Measurements from ENCODE around the gene HAND2.

Gene HAND2

DNA sequence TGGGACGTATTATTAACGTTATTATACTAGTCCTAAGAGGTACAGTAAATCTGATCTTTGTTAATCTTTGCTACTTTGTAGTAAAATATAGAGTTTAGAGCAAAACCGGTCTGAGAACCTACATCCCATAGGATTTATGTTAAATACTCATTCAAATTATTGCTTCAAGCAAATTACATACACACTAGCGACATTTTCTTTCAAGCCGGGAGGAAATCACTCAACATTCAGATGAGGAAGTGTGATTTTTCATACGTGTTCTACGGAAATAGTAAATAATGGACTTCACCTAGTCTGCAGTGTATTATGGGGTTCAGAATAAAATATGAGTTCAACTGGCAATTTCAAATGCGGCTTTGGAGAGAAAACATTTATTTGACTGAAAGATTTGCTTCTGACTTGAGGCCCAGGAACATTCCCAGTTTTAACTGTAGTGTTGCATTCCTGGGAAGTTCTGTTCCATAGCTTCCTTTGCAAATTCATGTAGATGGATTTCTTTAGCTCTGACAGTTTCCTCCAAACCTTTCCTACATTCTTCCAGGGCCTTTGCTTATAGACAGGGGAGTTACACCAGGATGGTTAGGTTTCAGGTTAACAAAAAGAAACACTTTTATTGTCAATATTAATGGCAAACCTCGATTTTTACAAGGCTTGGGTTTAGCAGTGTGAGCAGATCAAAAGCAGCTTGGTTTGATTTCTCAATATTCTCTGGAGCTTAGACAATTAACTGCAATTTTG lies 5.3 kb upstream of the HAND2 start:
- DNase-seq: no peak

- no peak for DNase-seq
Measured at GRCh38 chr4:173534434-173534833, 4.4 kb upstream of the HAND2 start.

- no peak for DNase-seq
Measured at GRCh38 chr4:173532725-173533511, 2.9 kb upstream of the HAND2 start.

GRCh38 chr4:173531086-173531965 lies 1.3 kb upstream of the HAND2 start:
- no peak for DNase-seq

DNA sequence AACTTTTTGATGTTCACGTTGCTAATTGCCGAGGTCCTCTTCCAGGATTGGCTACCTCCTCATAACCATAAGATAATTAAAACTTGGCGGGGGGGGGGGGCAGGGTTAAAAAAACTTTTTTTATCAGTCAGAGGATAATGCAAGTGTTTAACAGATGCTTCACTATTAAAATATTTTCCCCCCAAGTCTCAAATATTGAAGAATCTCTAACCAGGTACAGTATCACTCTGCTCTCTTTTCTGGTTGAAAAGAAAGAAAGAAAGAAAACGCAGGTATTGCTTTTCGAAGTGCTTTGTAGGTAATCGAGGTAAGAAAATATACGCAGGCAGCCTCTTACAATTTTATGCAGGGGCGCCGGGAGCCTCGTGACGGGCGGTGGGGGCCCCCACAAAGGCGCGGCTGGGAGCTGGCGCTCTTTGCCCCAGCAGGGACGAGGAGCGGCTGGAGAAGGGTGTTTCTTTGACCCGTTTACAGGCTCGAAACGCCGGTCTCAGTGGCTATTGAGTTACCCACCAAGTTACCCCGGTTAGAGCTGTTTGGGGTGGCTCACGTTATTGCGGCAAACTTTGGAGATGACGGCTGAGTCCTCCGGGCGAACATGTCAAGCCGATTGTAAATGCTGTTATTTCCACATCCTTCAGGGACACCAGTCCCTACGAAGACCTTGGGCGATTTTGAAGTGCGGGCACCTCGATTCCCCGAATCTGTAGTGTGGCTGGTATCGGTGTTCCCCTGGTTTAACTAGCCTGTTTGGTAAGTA lies 477 bp upstream of the HAND2 start:
- DNase-seq: no peak

DNA sequence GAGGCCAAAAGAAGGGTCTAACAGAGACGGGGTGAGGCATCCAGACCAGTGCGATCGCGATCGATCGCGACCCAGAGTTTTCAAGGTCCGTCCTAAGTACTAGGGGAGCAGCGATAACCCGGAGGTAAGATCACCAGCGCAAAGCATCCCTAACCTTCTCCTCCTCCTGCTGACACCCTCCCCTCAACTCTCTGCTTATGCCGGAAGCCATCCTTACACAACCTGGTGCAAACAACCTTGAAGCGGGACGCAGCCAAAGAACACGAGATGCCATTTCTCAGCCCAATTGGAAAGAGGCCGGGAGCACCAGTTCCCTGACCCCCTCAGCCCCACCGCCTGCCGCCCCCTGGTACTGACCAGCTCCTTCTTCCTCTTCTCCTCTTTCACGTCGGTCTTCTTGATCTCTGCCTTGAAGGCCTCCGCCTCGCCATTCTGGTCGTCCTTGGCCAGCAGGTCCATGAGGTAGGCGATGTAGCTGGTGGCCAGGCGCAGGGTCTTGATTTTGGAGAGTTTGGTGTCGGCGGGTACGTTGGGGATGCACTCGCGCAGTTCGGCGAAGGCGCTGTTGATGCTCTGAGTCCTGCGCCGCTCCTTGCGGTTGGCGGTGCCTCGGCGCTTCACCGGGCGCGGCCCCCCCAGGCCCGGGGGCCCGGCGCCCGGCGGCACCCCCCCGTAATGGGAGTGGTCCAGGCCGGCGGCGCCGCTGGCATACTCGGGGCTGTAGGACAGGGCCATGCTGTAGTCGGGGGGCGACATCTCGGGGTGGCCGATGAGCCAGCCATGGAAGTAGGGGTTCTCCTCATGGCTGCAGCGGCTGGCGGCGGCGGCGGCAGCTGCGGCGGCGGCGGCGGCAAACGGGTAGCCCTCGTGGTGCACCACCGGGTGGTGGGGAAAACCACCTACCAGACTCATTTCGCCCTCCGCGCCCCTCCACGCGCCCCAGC lies 1.4 kb downstream of the HAND2 start:
- DNase-seq: no peak

DNA sequence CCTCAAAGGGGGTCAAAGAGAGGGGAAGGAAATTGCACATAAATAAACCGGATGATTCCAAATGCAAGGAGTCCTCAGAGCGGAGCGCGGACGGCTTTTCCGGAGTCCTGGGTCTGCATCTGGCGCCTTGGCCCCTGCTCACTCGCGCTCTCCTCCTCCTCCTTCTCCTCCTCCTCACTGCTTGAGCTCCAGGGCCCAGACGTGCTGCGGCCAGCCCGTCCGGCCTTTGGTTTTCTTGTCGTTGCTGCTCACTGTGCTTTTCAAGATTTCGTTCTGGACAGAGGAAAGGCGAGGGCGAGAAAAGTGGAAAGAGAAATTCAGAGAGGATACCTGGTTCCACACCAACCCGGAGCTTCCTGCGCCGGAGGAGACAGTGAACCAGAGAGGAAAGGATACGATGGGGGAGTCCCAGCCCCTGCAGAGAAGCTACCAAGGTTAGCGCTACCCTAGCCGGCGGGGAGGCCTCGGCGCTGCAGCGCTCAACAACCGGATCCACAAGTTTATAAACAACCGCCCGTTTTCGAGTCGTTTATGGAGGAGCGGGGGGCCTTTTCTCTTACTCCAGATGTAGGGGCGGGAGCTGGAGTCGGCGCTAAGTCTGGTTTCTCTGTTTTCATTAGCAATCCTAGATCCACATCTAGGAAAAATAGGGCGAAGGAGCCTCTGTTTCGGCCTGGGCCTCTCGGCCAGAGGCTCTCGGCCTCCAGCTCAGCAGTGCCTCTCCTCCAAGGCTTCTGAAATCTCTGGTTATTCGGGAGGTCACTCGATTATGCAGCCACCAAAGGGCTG lies 2.7 kb downstream of the HAND2 start:
- DNase-seq: no peak

DNA sequence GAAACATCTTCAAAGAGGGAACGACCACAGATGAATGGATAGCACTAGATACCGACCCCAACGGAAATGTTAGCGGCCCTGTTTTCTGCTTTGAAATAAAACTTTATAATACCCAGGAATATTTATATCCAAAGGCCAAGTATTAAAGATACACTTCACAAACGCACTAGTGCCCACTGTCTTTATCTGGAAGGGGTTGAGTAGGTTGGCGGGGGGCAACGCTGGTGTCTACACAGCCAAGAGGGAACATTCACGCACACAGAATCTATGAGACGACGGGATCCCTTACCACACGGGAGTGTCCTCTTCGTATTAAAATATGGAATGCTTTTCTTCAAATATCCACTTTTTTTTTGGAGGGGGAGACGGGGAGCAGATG lies 3.3 kb downstream of the HAND2 start:
- DNase-seq: no peak

DNA sequence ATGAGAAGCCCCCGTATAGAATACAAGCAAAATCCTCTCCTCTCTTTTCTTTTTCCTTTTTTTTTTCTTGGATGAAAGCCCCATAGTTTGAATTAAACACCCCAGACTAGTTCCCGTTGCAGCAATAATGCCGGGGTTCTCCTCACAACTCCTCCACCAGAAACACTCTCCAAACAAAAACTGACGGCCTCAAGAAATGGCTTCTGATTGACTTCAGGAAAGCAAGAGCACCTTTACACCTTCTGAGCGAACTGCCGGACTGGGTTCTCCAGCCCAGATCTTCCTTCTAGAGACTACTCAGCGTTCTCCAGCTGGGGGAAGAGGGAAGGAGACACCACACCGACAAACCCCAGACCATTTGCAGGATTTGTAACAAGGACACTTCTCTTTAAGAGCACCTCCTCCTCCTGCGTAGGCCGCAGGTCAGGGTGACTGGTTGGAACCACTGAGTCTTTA lies 4.0 kb downstream of the HAND2 start:
- DNase-seq: no peak

DNA sequence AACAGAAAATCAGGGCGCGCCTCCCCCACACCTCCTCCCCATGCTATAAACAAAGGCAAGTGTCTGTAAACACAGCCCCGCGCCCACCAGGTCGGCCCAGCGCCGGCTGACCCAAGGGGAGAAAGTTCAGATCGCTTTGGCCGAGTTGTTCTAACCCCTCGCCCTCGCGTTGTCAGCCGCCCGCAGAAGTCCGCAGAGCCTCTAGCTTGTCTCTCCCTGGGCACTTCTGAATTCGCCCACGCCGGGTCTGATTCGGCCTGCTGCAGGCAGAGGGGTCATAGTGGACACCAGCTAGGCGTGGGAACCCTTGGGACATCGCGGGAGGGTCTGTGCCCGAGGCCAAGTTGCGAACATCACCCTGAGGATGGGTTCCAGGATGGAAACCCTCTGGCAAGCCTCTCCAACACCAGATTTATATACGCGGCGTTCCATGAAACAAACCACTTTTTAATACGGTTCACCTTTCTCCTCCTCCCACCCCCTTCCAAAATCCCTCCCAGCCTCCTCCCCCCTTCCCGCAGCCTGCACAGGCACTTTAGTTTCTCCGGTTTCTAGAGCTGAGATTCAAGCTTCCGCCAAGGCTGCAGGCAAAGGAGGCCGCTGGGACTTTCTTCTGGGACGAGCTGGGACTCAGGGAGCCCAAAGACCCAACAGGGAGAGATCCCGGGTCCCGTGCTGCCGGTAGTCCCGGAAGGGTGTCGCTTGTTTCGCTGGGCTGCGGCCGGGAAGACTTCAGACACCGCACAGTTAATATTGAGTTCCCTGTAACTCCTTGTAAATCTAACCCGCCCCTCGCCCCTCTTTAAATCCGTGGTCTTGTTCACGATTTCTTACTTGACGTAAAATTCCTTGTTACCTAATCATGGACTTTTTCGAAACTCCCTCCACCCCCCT lies 4.7 kb downstream of the HAND2 start:
- DNase-seq: no peak

- DNase-seq: no peak
Measured at GRCh38 chr4:173524218-173525117, 5.6 kb downstream of the HAND2 start.

DNA sequence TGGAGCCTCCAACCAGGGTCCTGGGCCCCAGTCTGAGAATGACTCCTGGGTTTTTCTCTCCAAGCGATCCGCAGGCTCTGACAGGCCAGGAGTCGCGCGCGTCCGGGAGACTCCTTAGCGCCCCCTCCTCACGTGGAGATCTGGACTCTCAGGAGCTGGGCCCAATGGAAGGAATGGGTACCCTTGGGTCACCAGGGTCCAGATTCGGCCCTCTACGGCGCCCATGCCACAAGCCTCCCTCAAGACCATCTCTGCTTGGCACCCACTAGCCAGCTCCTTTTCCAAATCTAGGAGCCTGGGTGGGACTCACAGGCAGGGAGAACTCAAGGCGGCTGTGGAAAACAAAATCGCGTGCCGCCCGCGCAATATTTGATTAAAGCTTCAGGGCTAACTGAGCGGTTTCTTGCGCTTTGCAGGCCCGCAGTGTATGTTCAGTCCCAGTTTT lies 7.1 kb downstream of the HAND2 start:
- DNase-seq: no peak

GRCh38 chr4:173522160-173522950 lies 7.7 kb downstream of the HAND2 start:
- no peak for DNase-seq

DNA sequence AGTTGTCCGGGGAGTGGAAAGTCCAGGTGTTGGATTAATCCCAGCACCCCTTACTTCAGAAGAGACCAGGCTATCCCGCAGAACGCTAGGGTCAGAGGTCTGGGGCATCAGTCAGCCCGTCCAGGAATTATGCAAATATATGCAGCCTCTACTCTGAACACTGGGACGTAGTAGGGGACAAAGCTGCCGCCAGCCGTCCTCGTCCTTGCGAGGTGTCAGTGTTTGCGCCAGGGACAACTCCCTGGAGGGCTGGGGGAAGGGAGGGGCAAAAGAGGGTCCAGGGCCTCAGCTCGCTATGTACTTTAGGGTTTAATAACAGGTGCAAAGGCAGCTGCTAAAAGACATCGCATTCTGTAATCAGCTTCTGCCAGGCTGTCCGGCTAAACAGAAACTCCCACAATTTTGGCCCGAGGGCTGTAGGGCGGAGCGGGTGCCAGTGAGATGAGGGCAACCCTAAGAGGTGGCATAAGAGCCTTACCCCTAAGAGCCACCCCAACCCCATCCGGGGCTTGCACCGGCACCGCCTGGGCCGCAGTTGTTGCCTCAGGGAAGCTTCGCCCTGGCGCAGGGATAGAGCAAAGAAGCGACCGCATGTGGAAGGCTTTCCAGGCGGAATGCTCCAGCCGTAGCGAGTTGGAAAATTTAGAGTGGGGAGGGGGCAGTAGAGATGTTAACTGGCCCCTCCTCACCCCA lies 8.4 kb downstream of the HAND2 start:
- no peak for DNase-seq

- DNase-seq: no peak
Measured at GRCh38 chr4:173520921-173521466, 9.0 kb downstream of the HAND2 start.

Measured in CD4-positive, alpha-beta T cell treated with Interleukin-6 for 4 hours (primary cell).